Measurements from ENCODE around the gene THADA.

THADA gene

DNA sequence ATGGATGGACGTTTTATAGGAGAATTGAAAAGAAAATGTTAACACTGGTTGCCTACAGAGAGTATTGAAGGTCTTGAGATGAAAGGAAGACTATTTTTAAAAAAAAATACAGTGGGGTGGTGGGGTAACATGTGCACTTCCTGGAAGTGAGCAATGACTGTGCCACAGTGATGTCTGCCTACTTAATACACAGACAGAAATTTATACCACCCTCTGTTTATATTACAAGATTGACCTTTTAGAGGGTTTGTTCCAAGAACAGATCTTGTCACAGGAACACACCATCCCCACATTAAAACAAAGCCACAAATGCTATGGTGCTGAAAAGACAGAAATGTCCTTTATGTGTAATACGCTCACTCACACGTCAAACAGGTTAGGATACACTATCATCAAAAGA lies 87.6 kb downstream of the THADA start:
- no peak for DNase-seq (ENCODE audit: insufficient read length, low spot score)
- TF ChIP-seq, protein P1, sequence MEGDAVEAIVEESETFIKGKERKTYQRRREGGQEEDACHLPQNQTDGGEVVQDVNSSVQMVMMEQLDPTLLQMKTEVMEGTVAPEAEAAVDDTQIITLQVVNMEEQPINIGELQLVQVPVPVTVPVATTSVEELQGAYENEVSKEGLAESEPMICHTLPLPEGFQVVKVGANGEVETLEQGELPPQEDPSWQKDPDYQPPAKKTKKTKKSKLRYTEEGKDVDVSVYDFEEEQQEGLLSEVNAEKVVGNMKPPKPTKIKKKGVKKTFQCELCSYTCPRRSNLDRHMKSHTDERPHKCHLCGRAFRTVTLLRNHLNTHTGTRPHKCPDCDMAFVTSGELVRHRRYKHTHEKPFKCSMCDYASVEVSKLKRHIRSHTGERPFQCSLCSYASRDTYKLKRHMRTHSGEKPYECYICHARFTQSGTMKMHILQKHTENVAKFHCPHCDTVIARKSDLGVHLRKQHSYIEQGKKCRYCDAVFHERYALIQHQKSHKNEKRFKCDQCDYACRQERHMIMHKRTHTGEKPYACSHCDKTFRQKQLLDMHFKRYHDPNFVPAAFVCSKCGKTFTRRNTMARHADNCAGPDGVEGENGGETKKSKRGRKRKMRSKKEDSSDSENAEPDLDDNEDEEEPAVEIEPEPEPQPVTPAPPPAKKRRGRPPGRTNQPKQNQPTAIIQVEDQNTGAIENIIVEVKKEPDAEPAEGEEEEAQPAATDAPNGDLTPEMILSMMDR (IDR thresholded peaks at IDR 0.05; ENCODE audit: insufficient read depth, missing control alignments): no peak
- FAIRE-seq: no peak

DNA sequence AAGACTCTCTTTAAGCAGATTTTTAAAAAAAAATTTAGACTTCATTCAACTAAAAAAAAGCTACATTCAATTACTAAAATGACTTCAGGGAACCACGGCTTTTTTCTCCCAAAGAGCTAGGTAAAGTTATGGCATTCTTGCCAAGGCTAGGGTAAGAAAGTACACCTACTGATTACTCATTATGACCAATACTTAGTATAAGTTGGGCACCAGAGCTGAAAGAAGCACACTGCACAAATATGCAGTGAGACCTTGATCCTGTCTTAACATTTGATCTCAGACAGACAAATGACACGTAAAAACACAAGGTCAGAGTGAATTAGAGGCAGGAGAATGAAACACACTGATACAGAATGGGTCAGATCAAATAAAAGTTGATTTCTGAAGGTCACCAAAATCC lies 88.7 kb downstream of the THADA start:
- FAIRE-seq: no peak
- TF ChIP-seq, protein P1 (IDR thresholded peaks at IDR 0.05; ENCODE audit: insufficient read depth, missing control alignments): no peak
- DNase-seq (ENCODE audit: insufficient read length, low spot score): no peak

DNA sequence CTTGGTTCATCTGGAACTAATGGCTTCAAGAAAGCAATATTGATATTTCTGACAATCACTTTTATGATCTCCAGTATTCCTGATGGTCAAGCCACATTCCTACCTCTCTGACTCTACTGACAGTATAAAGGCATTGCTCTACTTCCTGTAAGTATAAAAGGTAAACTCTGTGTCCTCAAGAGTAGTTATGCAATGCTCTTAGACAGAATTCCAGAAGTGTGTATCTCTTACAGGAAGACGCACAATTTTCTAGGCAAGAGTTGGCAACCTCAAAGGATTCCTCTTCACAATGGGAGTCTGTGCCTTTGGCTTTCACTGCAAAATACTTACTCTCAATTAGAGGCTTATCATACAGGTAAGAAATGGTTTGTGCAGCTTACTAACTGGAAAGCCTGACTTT lies 100.1 kb downstream of the THADA start:
- TF ChIP-seq, protein P1 (IDR thresholded peaks at IDR 0.05; ENCODE audit: insufficient read depth, missing control alignments): no peak
- no peak for DNase-seq (ENCODE audit: insufficient read length, low spot score)
- FAIRE-seq: no peak

DNA sequence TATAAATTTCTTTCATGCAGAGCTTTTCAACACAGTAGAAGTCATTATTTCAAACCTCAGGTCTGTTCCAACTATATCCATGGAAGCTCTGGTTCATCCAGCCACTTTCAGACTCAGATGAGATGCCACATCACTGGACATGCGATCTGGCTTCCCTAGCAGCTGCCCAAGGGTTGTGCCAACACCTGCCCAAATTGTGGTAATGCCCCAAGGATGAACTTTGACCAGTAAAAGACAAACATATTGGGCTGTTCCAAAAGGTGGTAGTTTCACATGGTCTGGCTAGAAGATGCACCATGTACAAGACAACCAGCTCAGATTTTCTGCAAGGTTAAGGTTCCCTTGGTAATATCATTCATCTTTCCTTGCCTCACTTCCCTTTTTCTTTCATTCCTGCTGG lies 101.9 kb downstream of the THADA start:
- DNase-seq (ENCODE audit: insufficient read length, low spot score) (no peak), FAIRE-seq (no peak)
- TF ChIP-seq, protein P1 (IDR thresholded peaks at IDR 0.05; ENCODE audit: insufficient read depth, missing control alignments): no peak

DNA sequence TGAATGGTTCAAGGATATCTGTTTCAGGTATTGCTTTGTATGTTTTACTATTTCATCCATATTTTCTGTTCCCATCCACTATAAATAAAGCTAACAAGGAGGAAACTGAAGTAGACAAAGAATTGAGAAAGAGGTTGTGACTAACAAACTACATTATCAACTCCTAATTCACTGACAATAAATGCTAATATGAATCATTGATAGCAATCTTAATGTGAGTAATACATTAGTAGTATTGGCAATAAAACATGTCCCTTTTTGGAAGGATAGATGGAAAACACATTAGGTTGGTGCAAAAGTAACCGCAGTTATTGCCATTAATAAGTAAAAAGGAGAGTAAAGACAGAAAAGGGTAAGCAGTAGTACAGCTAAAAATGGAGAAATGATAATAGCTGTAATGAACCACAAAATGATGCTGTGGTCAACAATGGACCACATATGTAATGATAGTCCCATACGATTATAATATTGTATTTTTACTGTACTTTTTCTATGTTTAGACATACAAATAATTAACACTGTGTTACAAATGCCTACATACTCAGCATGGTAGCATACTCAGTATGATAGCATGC lies 104.7 kb downstream of the THADA start:
- FAIRE-seq (no peak), DNase-seq (ENCODE audit: insufficient read length, low spot score) (no peak)
- TF ChIP-seq, protein P1 (IDR thresholded peaks at IDR 0.05; ENCODE audit: insufficient read depth, missing control alignments): no peak

DNA sequence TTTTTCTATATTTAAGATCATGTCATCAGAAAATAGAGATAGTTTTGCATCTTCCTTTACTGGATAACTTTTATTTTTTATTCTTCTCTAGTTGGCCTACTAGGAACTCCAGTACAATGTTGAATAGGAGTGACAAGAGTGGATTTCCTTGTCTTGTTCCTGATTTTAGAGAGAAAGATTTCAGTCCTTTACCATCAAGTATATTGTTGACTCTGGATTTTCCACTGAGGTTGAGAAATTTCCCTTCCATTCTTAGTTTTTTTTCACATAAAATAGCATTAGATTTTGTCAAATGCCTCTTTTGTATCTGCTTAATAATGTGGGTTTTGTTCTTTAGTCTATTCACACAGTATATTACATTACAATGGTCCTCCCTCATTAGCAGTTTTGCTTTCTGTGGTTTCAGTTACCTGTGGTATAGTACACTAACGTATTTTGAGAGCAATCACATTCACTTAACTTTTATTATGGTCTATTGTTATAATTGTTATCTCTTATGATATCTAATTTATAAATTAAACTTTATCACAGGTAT lies 105.5 kb downstream of the THADA start:
- TF ChIP-seq, protein P1 (IDR thresholded peaks at IDR 0.05; ENCODE audit: insufficient read depth, missing control alignments): no peak
- no peak for DNase-seq (ENCODE audit: insufficient read length, low spot score)
- FAIRE-seq: no peak

DNA sequence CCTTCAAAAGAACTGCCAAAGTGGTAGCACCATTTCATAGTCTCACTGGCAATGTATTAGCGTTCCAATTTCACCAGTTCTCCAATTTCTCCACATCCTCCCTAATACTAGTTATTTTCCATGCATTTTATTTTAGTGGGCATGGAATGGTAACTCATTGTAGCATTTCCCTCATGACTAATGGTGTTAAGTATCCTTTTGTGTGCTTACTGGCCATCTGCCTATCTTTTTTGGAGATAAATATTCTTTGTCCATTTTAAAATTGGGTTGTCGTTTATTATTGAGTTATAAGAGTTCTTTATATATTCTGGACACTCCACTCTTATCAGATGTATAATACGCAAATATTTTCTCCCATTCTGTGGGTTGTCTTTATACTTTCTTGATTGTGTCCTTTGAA lies 107.1 kb downstream of the THADA start:
- DNase-seq (ENCODE audit: insufficient read length, low spot score): no peak
- TF ChIP-seq, protein P1 (IDR thresholded peaks at IDR 0.05; ENCODE audit: insufficient read depth, missing control alignments): no peak
- FAIRE-seq: no peak

All from D721Med (cell line).